SHP77 (cell line): ENCODE measurements around the gene RPS6KC1.

ENCODE experiments used
- DNase-seq, 2 experiments: peaks; one replicate each; lab custom pipeline; 2025; lab: John Stamatoyannopoulos, UW

Gene RPS6KC1

DNA sequence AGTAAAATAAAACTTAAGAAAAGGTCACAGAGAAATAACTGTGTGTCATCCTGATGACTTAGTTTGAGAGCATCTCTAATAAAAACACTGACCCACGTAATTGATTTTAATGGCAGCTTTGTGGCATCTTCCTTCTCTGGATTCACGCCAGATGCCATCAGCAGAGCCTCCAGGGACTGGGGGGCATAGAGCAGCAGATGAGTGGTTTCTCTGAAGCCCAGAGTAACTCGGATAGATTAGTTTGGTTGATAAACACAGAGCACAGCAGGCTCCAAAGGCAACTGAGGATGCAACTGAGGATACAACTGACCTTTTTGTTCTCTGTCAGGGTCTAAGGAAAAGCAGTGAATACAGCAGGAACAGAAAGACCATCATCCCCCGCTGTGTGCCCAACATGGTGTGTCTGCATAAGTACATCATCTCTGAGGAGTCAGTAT, 180.8 kb downstream of the RPS6KC1 start:
- no peak for DNase-seq

DNA sequence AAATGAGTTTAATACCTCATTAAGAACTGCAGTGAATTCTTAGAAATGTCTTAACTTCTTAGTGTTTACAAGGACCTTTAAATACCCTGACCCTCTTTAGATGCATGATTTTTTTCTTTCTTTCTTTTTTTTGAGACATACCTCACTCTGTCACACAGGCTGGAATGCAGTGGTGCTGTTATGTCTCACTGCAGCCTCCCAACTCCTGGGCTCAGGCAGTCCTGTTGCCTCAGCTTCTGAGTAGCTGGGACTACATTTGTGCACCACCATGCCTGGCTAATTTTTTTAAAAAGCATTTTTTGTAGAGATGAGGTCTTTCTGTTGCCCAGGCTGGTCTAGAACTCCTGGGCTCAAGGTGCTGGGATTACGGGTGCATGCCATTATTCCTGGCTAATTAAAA, 191.8 kb downstream of the RPS6KC1 start:
- no peak for DNase-seq

DNA sequence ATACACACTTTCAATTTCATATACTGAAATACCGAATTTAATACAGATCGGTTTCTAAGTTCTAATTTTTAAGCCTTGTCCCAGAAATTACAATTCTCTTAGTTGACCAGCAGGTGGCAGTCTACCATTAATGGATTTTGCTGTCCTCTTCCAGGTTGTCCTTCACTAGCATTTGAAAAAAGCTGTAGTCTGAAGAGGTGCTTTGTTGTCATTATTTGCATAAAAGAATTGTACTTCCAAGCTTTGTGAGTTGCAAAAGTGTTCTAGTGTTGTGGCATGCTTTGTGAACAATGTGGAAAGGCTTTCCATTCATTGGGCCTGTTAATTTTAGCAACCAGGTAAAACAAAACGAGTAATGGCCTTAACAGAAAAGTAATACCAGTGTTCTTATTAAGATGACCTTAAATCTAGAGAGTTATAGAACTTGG, 193.6 kb downstream of the RPS6KC1 start:
- DNase-seq: peak; percentile 20 to 45

DNA sequence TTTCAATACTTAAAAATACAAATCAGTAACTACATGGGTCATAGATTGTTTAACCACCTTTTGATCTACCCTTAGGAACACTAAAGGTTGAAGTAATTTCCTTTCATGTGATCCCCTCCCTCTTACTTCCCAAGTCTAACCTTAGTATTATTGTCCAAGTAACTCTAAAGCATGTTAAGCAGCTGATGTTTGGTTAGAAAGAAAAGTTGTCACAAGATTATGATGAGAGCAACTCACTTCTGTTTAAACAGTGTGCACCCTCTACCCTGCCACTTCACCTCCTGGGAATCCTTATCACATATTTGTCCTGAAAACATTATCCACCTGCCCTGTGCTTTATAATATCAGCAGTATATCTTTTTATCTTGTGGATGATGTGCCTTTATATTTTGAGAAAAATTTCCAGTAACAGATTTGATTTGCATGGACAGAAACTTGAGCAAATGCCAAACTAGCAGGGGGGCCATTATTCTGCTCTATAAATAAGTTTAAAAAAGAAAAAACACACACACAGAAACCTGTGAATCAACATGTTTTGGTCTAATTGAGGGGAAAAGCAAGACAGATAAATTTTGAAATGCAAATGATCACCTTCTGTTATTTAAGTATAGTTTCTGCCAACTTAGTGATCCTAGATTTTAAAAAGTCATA, 194.3 kb downstream of the RPS6KC1 start:
- DNase-seq: no peak

DNA sequence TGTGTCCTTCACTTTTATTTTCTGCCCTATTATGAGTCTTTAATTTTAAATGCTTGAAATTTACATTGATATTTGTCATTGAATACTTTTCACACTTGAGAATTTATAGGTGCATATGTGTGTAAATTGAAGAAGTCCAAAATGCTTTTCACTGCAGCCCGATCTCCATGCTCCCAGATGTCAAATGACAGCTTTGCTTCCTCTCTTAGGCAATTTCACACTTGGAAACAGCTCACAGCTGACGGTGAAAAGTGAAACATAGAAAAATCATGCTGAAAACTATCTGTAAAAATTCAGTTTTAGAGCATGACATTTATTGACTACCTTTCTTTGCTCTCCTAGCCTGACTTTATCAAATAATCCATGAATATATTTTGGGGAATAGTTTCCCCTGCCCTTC, 196.0 kb downstream of the RPS6KC1 start:
- DNase-seq: no peak

DNA sequence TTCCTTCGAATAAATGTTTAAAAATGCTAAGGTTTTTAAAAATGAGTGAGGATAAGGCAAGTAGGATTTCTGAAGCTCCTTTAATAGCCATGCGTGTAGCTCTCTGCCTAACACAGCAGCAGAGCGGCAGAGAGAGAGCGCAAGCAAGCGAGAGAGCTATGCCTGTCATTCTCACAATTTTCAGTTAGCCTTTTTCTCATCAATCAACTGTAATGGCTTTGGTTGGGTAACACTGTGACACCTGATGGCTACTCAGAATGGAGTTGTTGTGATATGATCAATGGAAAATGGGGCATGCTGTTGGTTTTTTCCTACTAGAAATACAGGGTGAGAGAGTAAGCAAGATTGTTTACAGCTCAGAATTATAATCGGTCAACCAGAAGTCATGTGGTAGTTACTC, 198.4 kb downstream of the RPS6KC1 start:
- DNase-seq: no peak

DNA sequence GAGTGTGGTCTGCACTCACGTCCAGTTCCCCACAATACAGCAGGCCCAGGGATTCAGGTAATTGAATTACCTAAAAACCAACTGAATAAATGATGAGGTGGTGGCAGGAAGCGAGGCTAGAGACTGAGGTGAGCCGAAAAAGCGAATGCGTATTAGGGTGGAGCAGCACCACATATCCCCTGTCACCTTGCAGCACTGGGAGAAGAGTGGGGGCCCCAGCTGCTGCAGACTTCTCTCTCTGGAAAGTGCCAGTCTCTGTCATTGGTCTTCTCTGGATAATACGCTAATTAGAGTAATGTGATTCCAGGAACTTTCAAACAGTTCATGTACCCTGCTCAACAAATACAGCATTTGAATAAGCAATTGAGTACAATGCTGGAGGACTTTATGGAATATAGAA, 199.0 kb downstream of the RPS6KC1 start:
- no peak for DNase-seq

DNA sequence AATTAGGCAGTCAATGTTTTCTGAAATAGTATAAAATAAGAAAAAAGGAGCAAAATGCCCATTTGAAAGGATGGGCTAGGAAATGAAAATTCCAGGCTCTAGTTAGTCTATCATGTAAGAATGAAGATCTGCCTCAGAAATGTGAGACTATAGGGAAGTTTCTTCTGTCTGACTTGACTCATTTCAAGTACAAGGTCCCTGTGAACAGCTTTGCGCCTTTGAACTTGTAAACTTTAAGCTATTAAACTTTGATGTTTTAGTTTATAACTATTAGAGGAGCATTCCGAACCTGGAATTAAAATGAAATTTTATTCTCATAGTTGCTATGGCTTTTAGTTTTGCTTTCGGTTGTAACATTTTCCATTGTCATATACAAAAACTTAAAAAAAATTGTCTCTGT, 199.4 kb downstream of the RPS6KC1 start:
- no peak for DNase-seq

DNA sequence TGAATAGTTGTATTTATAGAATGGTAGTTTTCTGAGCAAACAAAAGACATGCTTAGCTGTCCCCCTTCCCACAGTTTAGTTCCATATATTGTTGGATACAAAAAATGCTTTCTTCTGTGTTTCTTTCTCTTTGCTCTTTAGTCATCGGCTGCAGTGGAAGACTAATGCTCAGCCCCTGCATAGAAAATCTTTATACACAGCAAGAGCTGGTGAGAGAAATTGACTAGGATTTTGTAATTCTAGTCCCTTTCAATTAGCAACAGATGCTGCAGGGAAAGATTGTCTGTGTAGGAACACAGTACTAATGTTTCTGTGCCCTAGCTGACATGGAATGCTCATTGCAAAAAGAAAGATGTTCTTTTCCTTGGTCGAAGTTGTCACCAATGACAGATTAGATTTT, 200.9 kb downstream of the RPS6KC1 start:
- no peak for DNase-seq

DNA sequence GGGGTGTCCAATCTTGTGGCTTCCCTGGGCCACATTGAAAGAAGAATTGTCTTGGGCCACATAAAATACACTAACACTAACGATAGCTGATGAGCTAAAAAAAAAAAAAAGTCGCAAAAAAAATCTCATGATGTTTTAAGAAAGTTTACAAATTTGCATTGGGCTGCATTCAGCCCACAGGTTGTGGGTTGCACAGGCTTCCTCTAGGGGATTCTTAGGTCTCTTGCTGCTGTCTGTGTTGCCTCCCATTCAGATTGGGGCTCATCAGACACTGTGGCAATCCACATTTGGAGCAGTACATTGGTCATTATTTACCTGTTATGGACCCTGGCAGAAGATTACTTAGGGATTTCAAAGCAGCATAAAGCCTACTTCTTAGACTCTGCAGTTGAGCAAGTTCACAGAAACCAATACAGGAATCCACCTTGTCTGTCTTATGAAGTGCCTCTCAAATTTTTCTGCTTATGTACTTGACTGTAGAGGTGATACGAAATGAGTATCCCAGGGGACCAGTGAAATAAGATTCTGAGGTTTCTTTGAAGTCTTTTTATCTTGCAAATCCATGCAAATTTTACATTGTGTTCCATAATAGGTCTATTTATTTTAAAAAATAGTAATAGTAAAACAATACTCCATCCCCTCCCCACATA, 205.5 kb downstream of the RPS6KC1 start:
- no peak for DNase-seq

DNA sequence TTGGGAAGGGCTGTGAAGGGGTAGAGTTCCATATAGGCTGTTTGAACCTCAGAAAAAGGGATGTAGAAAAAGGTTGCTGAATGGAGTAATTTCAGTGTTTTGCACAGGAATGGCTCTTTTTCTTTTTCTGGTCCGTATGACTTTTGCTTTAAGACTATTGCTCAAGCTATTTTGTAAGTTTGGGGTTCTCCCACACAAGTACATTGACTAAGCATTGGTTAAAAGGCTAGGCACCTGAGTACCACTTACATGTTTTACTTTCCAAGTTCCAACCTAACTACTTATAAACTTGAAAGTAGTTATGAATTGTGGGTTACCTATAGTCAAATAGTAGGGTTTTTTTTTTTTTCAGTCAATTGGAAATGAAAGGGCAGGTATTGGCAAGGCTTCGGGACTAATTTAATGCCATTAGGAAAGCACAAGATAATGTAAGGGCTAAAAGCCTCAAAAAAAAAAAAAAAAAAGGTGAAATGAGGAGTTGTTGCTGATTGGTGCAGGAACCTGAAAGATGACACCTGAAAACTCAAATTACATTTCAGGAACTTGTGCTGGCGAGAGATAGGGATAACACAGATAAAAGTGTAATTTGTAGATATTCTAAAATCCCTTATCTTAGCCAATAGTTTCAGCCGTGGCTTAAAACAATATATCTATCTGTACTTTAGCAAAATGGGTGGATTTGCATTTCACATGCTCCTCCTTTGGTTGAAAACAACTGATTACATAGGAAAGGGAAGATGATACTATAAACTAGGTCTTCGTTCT, 209.5 kb downstream of the RPS6KC1 start:
- DNase-seq: no peak

DNA sequence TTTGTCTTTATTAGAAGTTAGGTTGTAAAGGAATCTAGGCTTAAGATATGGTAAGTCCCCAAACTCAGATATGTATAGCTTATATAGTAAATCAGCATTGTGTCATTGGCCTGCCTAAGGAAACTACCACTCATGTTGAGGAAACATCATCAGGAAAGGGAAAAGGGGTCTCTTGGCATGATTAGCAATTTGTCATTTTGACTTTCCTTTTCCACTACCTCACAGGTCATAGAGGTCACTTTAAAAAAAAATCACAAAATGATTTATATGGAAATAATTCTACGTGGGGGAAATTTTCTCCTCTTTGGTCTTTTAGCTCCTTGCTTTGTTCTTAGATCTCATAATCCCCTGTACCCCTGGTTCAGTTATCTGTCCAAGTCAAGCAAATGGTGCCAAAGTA, 213.5 kb downstream of the RPS6KC1 start:
- DNase-seq: no peak

DNA sequence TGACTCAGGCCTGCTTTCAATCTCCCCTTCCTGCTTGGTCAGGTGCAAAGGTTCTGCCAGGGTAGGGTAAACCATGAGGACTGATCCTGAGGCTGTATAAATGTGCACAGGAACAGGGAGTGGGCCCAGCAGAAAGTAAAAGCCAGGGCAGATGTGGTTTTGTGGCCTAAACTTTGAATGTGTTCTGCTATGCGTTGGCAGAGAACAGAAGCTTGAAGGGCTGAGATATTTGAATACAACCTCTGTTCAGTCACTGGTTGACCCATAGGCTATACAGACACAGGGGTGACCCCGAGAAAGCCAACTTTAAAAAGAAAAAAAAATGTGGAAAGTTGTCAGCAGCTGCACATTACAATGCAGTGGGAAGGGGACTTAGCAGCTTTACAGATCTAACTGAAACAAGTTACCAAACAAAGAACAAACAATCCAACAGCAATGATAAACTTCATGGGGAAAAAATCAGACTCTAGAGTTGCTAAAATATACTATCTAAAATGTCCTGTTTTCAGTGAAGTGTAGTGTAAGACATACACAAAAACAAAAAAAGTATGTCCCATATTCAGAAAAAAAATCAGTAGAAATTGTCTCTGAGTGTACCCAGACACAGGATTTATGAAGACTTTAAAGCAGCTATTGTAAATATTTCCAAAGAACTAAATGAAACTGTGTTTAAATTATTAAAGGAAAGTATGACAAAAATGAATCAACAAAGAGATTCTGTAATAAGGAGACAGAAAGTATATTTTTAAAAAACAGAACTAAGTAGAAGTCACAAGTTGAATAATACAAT, 216.1 kb downstream of the RPS6KC1 start:
- DNase-seq: no peak

DNA sequence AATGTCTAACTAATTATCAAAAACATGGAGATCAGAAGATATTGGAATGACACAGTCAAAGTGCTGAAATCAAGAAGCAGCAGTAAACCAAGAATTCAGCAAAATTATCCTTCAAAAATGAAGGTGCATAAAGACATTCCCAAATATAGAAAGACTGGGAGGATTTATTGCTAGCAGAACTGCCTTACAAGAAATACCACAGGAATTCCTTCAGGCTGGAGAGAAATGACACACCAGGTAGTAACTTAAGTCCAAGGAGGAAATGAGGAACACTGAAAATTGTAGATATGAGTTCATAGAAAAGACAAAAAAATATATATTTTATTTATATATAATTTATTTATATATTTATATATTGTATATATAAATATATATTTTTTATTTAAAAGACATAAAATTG, 217.2 kb downstream of the RPS6KC1 start:
- DNase-seq: no peak

DNA sequence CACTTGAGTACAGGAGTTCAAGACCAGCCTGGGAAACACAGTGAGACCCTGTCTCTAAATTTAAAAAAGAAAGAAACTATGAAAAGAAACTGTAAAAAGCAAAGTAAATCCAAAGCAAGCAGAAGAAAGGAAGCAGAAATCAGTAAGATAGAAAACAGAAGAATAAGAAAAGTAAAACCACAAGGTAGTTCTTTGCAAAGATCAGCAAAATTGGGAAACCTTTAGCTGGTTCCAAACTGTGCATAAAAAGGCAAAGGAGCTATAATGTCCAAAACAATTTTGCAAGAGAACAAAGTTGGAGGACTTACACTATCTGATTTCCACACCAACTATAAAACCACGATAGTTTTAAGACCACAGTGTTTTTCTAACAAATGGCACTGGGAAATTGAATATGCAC, 218.8 kb downstream of the RPS6KC1 start:
- no peak for DNase-seq

DNA sequence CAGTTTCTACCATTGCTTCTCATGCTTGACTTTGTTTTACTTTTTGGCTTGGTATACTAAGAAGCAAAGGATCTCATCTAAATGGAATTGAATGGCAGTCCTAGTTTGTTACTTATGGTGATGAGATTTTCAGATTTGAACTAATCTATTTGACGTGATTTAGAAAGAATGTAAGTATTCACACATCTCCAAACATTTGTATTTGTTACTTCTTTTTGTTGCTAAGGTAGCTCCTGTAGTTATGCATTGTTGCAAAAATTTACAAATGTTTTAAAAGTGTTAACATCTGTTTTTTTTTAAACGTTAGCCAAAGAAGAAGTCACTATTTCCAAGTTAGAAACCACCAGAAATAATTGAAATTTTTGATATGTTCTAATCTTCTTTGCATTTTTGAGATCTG, 222.5 kb downstream of the RPS6KC1 start:
- DNase-seq: no peak

DNA sequence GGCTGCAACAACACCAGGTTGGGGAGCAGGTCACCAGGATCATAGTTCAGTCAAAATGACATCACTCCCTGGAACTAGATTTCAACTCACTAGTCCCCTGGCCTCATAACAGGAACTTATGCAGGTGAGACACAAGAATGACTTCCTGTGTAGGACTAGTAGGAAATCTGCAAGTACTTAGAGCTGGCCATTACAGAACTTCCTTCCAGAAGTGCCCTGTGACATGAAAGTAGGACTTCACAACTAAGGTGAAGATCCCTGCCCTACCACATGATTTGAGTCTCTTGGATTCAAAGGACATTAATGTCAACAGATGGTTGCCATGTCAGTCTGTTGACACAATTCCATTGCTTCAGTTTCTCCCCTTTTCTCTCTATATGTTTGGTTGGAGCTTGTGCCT, 223.1 kb downstream of the RPS6KC1 start:
- DNase-seq: no peak

DNA sequence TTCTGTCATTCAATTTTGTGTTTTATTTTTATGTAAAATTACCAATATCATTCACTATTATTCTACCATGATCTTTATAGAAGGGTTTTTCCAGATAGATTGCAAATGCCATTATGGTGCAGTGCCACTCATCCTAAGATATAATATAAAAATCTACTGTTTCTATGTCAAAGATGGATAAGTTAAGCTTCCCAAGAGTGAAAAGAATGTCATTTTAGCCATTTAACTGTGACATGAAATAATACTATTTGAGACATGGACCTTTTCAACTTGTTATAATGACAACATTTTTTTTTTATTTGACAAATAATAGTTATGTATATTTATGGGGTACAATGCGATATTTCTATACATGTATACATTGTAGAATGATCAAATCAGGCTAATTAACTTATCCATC, 224.3 kb downstream of the RPS6KC1 start:
- DNase-seq: no peak

DNA sequence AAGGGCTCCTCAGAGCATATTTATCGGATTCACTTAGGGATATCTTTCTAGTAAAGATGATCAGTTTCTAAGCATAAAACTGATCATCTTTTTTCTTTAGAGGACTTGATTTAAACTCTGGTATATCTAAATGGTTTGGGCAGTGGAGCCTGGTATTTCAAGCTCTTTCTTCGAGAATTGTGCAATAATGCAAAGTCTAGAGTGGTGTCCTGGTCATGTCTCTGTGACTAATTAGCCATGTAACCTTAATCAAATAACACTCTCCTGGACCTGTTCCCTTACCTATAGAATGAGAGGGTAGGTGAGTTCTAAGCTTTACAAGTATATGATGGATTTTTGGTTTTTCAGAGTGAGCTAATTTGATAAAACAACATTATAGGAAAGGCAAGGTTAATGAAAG, 225.2 kb downstream of the RPS6KC1 start:
- DNase-seq: no peak

DNA sequence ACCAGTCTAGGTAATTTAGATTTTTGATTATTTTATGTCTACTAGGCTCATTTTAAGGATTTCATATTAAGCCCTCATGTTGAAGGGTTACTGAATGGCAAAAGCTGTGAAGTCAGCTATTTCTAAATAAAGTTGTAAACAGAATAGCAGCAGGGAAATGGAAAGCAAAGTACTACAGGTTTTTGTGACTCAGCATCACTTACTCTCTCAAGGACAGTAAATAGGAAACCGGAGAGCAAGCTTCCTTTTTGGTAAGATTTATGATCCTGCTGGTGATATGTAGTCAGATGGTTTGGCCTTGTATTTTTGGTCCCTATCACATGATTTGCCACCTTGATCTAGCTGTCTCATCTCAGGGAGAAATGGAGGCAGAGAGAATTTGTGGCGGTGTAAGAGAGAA, 226.0 kb downstream of the RPS6KC1 start:
- no peak for DNase-seq

DNA sequence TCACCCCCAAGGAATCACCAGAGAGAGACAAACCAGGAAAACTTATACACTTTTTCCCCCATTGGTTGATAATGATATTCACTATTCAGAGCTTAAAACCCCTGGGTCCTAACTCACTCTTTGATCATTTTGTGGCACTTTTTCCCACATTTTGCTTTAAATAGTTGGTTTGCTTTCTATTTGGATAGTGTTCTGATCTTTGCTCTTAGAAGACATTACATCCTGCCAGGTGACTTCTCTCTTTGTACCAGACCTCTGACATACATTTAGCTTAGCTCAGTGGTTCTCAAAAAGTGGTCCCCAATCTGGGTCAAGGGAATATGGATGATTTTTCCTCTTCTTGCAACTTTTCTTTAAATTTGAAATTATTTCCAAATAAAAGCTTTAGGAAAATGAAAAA, 228.4 kb downstream of the RPS6KC1 start:
- DNase-seq: no peak

DNA sequence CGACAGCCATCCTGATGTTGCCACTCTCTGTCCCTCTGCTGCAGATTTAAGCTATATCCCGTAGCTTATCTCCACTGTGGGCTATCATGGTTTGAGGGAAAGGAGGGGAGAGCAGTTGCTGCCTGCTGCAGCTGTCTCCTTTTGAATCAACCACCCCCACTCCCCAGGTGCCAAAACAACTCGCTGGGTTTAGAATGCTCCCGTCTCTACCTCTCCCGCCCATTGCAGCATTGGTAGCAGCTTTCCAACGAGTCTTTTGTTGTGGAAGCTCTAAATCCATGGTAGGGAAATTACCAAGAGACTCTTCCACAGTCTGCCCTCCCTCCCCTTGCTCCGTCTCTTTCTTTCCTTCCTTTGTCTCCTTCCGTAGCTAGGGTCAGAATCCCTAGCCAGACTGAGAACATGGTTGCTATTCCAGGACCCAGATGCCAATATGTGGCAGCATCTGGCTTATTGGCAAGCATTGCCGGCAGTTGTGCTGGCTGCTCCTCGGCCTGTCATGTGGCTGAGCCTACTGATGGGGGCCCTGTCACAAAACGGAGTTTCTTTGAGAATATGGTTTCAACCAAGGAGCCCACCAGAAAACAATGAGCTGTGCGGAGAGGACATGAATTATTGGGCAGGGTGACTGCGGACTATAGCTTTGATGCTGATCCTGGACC, 230.7 kb downstream of the RPS6KC1 start:
- DNase-seq: no peak
